22Rv1 (cell line): ENCODE data around the gene RPL28.

Experiments used
- CTCF ChIP-seq: fragments of 450-650 bp; IDR thresholded peaks from 2 replicates; pipeline ENCODE4 v1.5.1; 2017; ENCODE audit warnings: mild to moderate bottlenecking
- ZFX ChIP-seq: fragments of 450-650 bp; IDR thresholded peaks from 2 replicates; pipeline ENCODE4 v1.6.1; 2017; ENCODE audit warnings: antibody characterized with exemption, borderline replicate concordance

DNA sequence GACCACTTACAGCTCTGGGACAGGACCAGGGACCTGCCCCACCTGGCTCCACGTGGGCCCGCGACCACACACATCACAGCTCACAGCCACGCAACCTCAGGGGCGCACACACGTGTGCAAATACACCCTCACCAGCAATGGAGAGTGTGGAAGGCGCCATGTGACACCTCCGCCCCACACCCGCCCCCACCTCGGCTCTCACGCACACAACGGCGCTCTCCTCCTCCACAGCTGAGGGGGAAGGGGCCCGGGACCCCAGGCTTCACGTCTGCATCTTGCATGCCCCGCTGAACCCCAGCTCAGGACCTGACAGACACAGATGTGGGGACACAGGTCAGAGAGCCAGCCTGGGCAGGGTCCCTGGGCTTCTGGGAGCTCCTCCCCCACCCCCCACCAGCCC, 63.7 kb downstream of the RPL28 start:
- TF ChIP-seq CTCF (no peak), ZFX (no peak)
